Parathyroid adenoma (tissue), 2 donors: ENCODE measurements around the gene ABTB2.

Experiments
- H2AFZ ChIP-seq: fragments of 300-600 bp; sonication (generic); one replicate; pipeline ENCODE4 v1.7.0; 2017; ENCODE audit warnings: antibody characterized with exemption, mild to moderate bottlenecking
- H3K27ac ChIP-seq: fragments of 300-600 bp; sonication (generic); one replicate; pipeline ENCODE4 v1.7.0; 2017
- H3K27me3 ChIP-seq: fragments of 300-600 bp; sonication (generic); one replicate; pipeline ENCODE4 v1.7.0; 2017; ENCODE audit warnings: low read length; ENCODE audit not compliant: control insufficient read depth, insufficient read depth
- H3K36me3 ChIP-seq: fragments of 300-600 bp; sonication (generic); one replicate; pipeline ENCODE4 v1.7.0; 2017; ENCODE audit warnings: low read length; ENCODE audit not compliant: control insufficient read depth, insufficient read depth
- H3K4me1 ChIP-seq: fragments of 300-600 bp; sonication (generic); one replicate; pipeline ENCODE4 v1.7.0; 2017; ENCODE audit warnings: control low read depth
- H3K4me2 ChIP-seq: fragments of 300-600 bp; sonication (generic); one replicate; pipeline ENCODE4 v1.7.0; 2017; ENCODE audit warnings: low read length
- H3K4me3 ChIP-seq: fragments of 300-600 bp; sonication (generic); one replicate; pipeline ENCODE4 v1.7.0; 2017; ENCODE audit warnings: low read depth, low read length
- H3K79me2 ChIP-seq: fragments of 300-600 bp; sonication (generic); one replicate; pipeline ENCODE4 v1.7.0; 2017; ENCODE audit warnings: control low read depth
- H3K9ac ChIP-seq: fragments of 300-600 bp; sonication (generic); one replicate; pipeline ENCODE4 v1.7.0; 2017; ENCODE audit warnings: mild to moderate bottlenecking
- H3K9me3 ChIP-seq: fragments of 300-600 bp; sonication (generic); one replicate; pipeline ENCODE4 v1.7.0; 2017; ENCODE audit warnings: low read length; ENCODE audit not compliant: control insufficient read depth
- CTCF ChIP-seq: fragments of 300-600 bp; sonication (generic); IDR thresholded peaks from one replicate; pipeline ENCODE4 v1.7.0; 2017; ENCODE audit warnings: antibody characterized with exemption, mild to moderate bottlenecking
- donor health status: primary hyperparathyroidism.

ABTB2 gene

GRCh38 chr11:34351051-34351450 lies 6.8 kb downstream of the ABTB2 start:
- Histone ChIP-seq H3K9ac (no peak overlapping the region), H3K4me2 (no peak overlapping the region), H3K4me1 (no peaks in the 10 kb centered on the region), H3K27me3 (no peaks in the 10 kb centered on the region), H3K27ac (no peak overlapping the region), H3K4me3 (no peak overlapping the region), H3K79me2 (no peaks in the 10 kb centered on the region), H3K36me3 (no peaks in the 10 kb centered on the region), H2AFZ (no peak overlapping the region), H3K9me3 (no peaks in the 10 kb centered on the region)
- TF ChIP-seq CTCF = no peak

GRCh38 chr11:34349882-34350281 lies 7.9 kb downstream of the ABTB2 start:
- Histone ChIP-seq H3K79me2 (no peaks in the 10 kb centered on the region), H3K4me1 (no peaks in the 10 kb centered on the region), H3K4me3 (no peak overlapping the region), H2AFZ (no peak overlapping the region), H3K9ac (no peak overlapping the region), H3K4me2 (no peak overlapping the region), H3K9me3 (no peaks in the 10 kb centered on the region), H3K27ac (no peak overlapping the region), H3K27me3 (no peaks in the 10 kb centered on the region), H3K36me3 (no peaks in the 10 kb centered on the region)
- no peak for TF ChIP-seq CTCF

GRCh38 chr11:34348919-34349318 lies 8.9 kb downstream of the ABTB2 start:
- no peak overlapping the region for H3K4me2 ChIP-seq
- H3K27me3 ChIP-seq = no peaks in the 10 kb centered on the region
- no peaks in the 10 kb centered on the region for H3K79me2 ChIP-seq
- TF ChIP-seq CTCF = no peak
- H3K9ac ChIP-seq = no peak overlapping the region
- H3K4me3 ChIP-seq = no peak overlapping the region
- no peaks in the 10 kb centered on the region for H3K4me1 ChIP-seq
- no peak overlapping the region for H2AFZ ChIP-seq
- H3K27ac ChIP-seq = no peak overlapping the region
- no peaks in the 10 kb centered on the region for H3K9me3 ChIP-seq
- no peaks in the 10 kb centered on the region for H3K36me3 ChIP-seq

GRCh38 chr11:34348096-34348495 lies 9.7 kb downstream of the ABTB2 start:
- Histone ChIP-seq H3K9me3 (no peaks in the 10 kb centered on the region), H3K9ac (no peak overlapping the region), H3K79me2 (no peaks in the 10 kb centered on the region), H3K27me3 (no peaks in the 10 kb centered on the region), H2AFZ (no peak overlapping the region), H3K27ac (no peak overlapping the region), H3K4me2 (no peak overlapping the region), H3K4me3 (no peak overlapping the region), H3K36me3 (no peaks in the 10 kb centered on the region), H3K4me1 (no peaks in the 10 kb centered on the region)
- no peak for TF ChIP-seq CTCF

DNA sequence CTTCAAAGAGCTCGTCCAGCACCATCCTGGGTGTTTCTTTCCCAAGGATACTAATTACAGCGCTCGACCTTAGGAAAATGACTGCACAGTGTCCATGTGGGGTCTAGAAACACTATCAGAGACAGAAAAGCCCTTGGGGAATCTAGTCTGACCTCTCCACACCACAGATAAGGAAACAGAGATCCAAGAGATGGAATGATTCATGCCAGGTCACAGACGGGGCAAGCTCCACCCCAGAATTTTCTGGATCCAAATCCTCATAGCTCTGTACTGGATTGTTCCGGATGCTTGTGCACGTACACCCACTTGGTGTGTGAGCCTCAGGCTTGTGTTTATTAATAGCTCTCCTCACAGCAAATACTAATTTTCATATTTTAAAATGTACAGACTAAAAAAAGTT lies 11.3 kb downstream of the ABTB2 start:
- Histone ChIP-seq H2AFZ (no peak overlapping the region), H3K27ac (no peak overlapping the region), H3K9me3 (no peaks in the 10 kb centered on the region), H3K36me3 (no peaks in the 10 kb centered on the region), H3K4me1 (no peaks in the 10 kb centered on the region), H3K4me3 (no peak overlapping the region), H3K4me2 (no peak overlapping the region), H3K9ac (no peak overlapping the region), H3K27me3 (no peaks in the 10 kb centered on the region), H3K79me2 (no peaks in the 10 kb centered on the region)
- no peak for TF ChIP-seq CTCF
